HG03342 (cell line): ENCODE results near the gene PDXDC1.
"Not testable (repeated sequence)": the region's sequence is repeated elsewhere in the genome, so short reads cannot be mapped to it uniquely, and the experiment has no call there.

ENCODE experiments used
- ATAC-seq: cut with Tn5 transposase; IDR thresholded peaks from one replicate; pipeline ENCODE4 v1.9.1; 2021; ENCODE audit warnings: mild to moderate bottlenecking, moderate library complexity; ENCODE audit not compliant: unreplicated experiment

Gene PDXDC1

DNA sequence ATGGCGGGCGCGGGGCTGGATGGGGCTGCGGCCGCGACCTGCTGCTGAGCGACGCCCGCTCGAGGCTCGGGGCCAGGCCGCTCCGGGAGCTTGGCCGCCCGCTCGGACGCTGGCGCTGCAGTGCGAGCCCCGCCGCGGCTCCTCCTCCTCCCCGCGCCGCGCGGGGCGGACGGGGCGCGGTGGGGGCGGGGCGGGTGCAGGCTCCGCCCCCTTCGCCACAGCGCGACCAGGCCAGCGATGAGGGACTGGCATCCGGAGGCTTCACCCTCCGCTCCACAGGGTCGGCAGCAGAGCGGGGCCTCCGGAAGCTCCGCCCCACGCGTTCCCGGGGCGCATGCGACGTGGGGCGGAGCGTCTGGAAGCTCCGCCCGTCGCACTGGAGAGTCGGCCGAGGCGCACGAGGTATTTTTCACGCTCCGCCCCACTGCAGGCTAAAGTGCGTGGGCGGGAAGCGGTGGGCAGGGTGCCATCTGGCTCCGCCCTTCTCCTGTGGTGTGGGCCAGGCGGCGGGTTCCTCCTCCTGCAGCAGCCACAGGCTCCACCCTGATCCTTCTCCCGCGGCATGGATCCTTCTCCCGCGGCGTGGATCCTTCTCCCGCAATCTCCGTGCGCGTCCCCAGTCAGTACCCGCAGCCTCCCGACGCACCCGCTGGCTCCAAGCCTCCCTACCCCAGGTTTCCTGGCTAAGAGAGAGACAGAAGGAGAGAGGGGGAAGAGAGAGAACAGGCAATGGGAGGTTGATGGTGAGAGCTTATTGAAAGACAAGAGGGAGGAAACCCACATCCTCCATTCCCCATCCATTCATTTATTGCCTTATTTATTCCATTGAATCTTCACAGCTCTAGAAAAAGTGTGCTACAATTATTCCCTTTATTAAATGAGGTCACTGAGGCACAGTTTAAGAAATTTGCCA lies 180.1 kb downstream of the PDXDC1 start:
- ATAC-seq, result not testable (repeated sequence)

DNA sequence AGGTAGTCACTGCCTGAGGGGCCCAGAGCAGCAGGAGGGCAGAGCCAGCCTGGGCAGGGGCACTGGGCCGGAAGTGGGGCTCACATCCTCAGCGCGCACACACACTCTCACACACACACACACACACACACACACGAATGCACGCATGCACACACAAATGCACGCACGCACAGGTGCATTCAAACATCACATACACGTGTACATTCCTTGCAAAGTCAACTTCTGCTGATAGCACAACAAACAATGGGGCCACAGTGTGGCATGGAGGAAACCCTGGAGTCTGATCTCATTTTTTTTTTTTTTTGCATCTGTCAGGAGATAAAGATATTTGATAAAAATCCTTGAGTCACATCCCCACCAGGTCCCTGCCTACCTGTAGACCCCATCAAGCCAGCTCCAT lies 182.8 kb downstream of the PDXDC1 start:
- not testable (repeated sequence) for ATAC-seq

DNA sequence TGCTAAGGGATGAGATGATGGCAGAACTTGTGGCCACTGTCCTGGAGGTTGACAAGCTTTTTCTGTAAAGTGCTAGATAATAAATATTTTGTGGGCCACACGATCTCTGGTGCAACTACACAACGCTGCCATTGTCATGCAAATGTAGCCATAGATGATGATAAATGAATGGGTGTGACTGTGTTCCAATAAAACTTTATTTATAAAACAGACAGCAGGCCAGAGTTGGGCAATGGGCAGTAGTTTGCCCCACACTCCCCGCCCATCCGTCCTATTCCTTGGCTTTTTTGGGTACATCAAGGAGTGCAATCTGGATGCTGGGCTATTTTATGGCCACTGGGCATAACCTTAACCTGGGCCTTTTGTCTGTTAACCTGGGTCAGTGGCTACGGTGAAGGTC lies 184.8 kb downstream of the PDXDC1 start:
- ATAC-seq, result not testable (repeated sequence)

DNA sequence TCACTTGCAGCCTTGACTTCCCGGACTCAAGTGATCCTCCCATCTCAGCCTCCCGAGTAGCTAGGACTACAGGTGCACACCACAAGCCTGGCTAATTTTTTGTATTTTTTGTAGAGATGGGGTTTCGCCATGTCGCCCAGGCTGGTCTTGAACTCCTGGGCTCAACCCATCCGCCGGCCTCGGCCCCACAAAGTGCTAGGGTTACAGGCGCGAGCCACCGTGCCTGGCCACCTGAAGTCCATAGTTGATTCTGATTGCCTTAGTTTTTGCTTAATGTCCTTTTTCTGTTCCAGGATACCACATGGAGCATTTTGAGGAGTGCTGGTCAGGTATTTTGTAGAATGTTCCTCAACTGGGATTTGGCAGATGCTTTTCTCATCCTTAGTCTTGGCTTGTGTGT lies 185.7 kb downstream of the PDXDC1 start:
- not testable (repeated sequence) for ATAC-seq

DNA sequence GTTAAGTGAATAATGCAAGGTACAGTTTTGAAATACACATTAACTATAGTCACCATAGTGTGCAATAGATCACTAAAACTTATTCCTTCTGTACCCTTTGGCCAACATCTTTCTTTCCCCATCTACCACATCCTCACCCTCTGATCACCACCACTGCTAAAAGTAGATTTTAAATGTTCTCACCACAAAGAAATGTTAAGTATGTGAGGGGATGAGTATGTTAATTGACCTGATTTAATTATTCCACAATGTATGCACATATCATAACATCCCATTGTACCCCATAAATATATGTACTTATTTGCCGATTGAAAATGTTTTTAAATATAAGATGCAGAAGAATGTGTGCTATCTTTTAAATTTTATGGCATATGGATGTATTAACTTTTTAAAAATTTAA lies 188.2 kb downstream of the PDXDC1 start:
- ATAC-seq, result not testable (repeated sequence)

DNA sequence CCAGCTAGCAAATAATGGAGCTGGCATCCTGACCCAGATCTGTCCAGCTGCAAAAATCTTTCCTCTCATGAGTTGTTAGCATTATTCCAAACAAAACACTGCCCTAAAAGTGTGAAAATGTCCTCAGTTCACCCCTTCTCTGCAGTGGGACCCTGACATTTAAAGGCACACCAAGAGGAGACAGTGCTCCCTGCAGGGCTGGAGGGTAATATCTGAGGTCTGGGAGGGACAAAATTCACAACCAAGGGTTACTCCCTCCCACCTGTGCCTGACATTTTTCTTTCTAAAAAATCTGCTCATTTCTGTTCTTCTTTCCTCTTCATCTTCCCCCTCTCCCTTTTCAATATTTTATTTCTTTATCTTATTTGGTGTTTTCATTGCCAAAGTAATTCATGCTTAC lies 191.4 kb downstream of the PDXDC1 start:
- ATAC-seq, result not testable (repeated sequence)

DNA sequence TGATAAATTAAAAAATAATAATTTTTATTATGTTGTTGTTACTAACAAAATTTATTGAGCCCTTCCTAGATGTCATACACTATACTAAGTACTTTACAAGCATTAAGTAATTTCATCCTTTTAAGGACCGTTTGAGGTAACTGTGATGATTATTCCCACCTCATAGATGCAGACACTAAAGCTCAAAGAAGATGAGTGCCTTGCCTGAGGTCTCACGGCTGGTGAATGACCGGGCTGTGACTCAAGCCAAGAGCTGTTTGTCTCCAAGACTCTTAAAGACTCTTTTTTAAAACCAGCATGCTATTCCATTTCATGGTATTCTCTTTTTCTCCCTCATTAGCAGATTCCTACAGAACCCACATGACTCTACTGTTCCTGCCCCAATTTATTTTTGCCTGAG lies 193.5 kb downstream of the PDXDC1 start:
- ATAC-seq, result not testable (repeated sequence)

DNA sequence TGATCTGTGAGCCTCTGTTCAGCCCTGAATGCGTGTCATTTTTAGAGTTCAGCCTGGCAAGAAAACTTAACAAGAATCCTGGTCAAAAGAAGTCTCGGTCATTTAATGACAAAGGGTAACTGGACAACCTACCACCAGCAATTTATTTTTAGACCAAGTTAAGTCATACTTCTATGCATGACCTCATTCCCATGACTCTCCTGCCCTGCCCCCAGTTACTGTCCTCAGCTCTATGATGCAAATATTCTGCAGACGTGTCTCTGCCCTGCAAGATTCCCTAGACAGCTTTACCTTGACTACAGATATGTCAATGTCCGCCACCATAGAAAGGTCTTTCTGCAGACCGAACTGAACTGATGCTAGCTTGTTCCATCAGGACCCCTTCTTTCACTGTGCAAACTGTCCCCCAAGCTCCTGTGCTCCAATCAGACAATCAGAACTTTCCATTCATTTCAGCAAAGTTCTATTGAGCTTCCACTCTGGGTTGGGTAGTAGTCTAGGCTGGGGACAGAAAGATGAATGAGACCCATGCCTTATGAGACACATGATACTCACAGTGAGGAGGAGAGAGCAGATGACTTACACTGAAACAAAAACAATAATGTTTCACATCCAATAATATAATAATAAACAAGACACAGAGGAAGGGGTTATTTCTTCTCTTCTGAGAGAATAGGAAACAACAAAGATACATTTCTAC lies 194.3 kb downstream of the PDXDC1 start:
- not testable (repeated sequence) for ATAC-seq

DNA sequence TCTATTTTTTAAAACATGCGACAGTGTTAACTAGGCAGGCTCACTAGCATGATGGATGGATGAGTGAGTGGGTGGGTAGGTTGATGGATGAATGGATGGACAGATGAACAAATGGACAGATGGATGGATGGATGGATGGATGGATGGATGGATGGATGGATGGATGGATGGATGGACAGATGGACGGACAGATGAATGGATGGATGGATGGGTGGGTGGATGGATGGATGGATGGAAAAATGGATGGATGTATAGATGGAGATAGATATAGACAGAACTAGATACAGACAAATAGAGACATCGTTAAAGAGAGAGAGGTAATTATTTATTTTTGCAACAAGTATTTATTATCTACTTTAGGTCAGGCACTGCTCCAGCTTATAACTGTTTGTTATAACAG lies 205.1 kb downstream of the PDXDC1 start:
- not testable (repeated sequence) for ATAC-seq

DNA sequence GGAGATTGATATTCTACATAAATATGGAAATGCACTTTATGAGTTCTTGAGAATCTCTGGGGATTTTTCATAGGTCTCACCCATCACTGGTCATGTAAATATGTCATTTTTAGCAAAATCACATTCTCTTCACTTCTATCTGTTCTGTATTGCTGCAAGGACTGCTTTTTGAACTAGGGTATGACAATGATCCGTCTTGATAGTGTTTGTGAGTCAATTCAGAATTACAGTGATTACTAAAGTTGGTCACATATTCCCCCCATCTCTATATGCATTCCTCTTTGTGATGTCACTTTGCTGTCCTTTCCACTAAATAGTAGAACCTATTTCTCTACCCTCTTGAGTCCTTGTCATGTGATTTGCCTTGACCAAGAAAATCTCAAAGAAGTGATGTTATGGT lies 206.1 kb downstream of the PDXDC1 start:
- not testable (repeated sequence) for ATAC-seq

DNA sequence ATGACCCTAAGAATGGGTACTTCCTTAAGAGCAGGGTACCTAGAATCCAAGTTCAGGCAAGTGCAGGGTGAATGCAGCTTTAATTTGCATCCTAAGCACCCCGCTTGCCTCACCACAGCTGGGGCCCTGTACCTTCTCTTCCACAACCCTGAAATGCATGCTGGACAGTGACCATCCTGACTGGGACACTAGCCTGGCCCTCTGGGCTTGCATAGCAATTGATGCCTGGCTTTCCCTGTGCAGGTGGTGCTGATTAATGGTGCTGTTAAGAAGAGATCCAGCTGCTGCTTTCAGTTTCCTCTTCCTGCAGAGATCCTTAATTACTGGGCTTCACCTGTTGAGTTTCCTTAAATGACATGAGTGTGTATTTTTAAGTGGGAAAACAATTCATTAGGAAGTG lies 209.2 kb downstream of the PDXDC1 start:
- ATAC-seq, result not testable (repeated sequence)
